WERI-Rb-1 (cell line): ENCODE measurements around the gene PTPRG.
A peak's percentile ranks its signal among the peaks of the same experiment; 100 is the strongest.

Experiments
- DNase-seq: peaks from one replicate; pipeline ENCODE4 v3.0.0-alpha.2; 2020
- H3K27ac ChIP-seq: fragments of 250-450 bp; sonication (Bioruptor Pico); 2 replicates; pipeline ENCODE4 v1.5.1; 2020; ENCODE audit warnings: mild to moderate bottlenecking, moderate library complexity
- H3K27me3 ChIP-seq: fragments of 250-450 bp; sonication (Bioruptor Pico); 2 replicates; pipeline ENCODE4 v1.5.1; 2021; ENCODE audit warnings: mild to moderate bottlenecking, low read depth, moderate library complexity; ENCODE audit not compliant: insufficient read depth, severe bottlenecking
- H3K36me3 ChIP-seq: fragments of 250-450 bp; sonication (Bioruptor Pico); 2 replicates; pipeline ENCODE4 v1.5.1; 2020; ENCODE audit warnings: mild to moderate bottlenecking, moderate library complexity
- H3K4me3 ChIP-seq: 2 replicates; pipeline ENCODE4 v1.5.1; 2011; ENCODE audit warnings: low read depth, mild to moderate bottlenecking, control low read depth, low read length
- H3K9me3 ChIP-seq: fragments of 250-450 bp; sonication (Bioruptor Pico); 2 replicates; pipeline ENCODE4 v1.5.1; 2021; ENCODE audit warnings: mild to moderate bottlenecking, moderate library complexity; ENCODE audit not compliant: severe bottlenecking
- TF ChIP-seq, protein P1 (sequence below): IDR thresholded peaks from 2 replicates; pipeline ENCODE4 v1.5.1; 2011; ENCODE audit warnings: low read depth, mild to moderate bottlenecking, control low read depth, inconsistent platforms, low read length

The PTPRG gene

DNA sequence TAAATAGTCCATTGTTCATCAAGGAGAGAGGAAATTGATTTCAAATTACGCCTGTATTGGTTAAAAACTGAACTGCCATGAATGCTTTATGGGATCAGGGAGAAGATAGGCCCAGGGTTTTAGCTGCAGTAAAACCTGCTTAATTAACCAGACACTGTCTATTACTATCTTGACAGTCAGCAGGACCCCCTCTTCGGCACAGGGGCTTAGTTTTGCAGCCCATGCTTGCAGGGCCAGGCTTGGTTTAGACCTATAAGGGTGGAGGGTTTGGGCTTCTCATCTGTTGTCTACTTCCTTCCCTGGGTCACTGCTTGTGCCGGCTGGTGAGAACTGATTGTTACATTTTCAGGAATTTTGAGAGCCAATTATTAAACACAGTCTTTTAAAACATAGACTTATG, 41.1 kb downstream of the PTPRG start:
- DNase-seq: no peak
- H3K36me3 ChIP-seq: peaks cover 25% of the 10 kb centered on the region
- TF ChIP-seq, protein P1, sequence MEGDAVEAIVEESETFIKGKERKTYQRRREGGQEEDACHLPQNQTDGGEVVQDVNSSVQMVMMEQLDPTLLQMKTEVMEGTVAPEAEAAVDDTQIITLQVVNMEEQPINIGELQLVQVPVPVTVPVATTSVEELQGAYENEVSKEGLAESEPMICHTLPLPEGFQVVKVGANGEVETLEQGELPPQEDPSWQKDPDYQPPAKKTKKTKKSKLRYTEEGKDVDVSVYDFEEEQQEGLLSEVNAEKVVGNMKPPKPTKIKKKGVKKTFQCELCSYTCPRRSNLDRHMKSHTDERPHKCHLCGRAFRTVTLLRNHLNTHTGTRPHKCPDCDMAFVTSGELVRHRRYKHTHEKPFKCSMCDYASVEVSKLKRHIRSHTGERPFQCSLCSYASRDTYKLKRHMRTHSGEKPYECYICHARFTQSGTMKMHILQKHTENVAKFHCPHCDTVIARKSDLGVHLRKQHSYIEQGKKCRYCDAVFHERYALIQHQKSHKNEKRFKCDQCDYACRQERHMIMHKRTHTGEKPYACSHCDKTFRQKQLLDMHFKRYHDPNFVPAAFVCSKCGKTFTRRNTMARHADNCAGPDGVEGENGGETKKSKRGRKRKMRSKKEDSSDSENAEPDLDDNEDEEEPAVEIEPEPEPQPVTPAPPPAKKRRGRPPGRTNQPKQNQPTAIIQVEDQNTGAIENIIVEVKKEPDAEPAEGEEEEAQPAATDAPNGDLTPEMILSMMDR: no peak
- no peaks in the 10 kb centered on the region for H3K27me3 ChIP-seq
- H3K4me3 ChIP-seq: no peak overlapping the region
- H3K9me3 ChIP-seq: no peaks in the 10 kb centered on the region
- H3K27ac ChIP-seq: no peak overlapping the region

DNA sequence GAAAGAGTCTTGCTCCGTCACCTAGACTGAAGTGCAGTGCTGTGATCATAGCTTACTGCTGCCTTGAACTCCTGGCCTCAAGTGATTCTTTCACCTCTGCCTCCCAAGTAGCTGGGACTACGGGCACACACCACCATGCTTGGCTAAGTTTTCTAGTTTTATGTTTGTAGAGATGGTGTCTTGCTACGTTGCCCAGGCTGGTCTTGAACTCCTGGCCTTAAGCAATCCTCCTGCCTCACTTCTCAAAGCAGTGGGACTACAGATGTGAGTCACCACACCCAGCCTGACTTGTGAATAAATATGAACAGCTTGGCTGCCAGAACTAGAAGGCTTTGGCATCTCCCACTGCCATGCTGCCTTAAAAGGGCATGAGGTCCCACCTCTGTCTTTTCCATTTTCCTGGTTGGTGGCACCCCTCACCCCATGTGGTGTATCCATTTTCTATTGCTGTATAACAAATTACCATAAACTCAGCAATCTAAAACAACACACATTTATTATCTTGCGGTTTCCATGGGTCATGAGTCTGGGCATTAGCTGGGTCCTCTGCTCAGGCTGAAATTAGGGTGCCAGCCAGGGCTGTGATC, 44.3 kb downstream of the PTPRG start:
- TF ChIP-seq, protein P1: no peak
- Histone ChIP-seq H3K27ac (no peak overlapping the region), H3K4me3 (no peak overlapping the region), H3K9me3 (no peaks in the 10 kb centered on the region), H3K27me3 (no peaks in the 10 kb centered on the region), H3K36me3 (peaks cover 25% of the 10 kb centered on the region)
- no peak for DNase-seq

DNA sequence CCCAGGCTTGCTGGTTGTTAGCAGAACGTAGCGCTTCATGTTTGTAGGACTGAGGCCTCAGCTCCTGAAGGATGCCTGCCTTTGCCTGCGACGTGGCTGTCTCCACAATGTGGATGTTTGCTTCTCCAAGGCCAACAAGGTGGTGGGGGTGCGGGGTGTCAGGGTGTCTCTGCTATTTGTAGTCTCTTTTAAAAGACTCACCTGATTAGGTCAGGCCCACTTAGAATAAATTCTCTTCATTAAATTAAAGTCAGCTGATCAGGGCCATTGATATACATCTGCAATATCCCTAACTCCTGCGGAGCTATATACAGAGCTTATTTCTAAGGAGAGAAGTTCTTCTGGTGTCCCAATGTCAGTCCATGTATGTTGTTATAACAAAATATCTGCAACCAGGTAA, 44.8 kb downstream of the PTPRG start:
- H3K27me3 ChIP-seq: no peaks in the 10 kb centered on the region
- TF ChIP-seq, protein P1: no peak
- DNase-seq: no peak
- H3K36me3 ChIP-seq: peaks cover 25% of the 10 kb centered on the region
- no peak overlapping the region for H3K27ac ChIP-seq
- H3K4me3 ChIP-seq: no peak overlapping the region
- no peaks in the 10 kb centered on the region for H3K9me3 ChIP-seq

DNA sequence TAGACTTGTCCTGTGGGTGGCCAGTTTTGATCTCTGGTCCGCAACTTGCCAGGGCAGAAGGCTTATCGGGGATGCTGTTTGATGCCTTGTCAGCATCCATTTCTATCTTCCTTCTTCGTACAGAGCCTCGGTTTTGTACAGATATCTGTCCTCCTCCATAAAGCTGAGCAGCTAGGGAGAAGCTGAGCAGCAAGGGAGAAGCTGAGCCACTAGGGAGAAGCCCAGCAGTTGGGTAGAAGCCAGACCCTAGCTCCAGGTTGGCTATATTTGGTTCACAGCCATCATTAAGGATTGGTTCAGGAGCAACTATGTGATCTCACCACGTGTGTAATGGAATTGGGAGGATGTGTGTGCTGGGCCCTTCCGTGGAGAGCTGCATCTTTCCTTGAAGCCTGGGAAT, 46.7 kb downstream of the PTPRG start:
- peaks cover 20% of the 10 kb centered on the region for H3K36me3 ChIP-seq
- no peak overlapping the region for H3K27ac ChIP-seq
- H3K4me3 ChIP-seq: no peak overlapping the region
- DNase-seq: no peak
- H3K9me3 ChIP-seq: no peaks in the 10 kb centered on the region
- H3K27me3 ChIP-seq: no peaks in the 10 kb centered on the region
- TF ChIP-seq, protein P1: no peak

DNA sequence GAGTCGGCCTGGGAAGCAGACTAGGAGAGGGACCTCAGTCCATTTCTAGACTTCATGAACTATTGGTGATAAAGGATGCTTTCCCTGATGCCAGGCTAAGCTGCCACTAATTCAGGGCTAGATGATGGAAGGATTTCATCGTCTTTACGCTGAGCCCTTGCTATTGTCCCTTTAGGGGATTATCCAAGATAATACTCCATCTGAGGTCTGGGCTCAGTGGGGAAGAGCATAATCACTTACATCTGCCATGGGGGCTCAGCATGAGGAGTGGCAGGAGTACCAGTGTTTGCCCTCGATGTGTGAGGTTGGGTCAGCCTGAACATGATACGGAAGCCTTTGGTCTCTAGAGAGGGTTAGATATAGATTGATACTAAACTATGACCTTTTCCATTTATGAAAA, 47.3 kb downstream of the PTPRG start:
- peaks cover 17% of the 10 kb centered on the region for H3K36me3 ChIP-seq
- H3K9me3 ChIP-seq: no peaks in the 10 kb centered on the region
- DNase-seq: peak; percentile 77
- H3K4me3 ChIP-seq: no peak overlapping the region
- H3K27me3 ChIP-seq: no peaks in the 10 kb centered on the region
- H3K27ac ChIP-seq: no peak overlapping the region; the same call in 1 of the 2 replicates
- TF ChIP-seq, protein P1: no peak

DNA sequence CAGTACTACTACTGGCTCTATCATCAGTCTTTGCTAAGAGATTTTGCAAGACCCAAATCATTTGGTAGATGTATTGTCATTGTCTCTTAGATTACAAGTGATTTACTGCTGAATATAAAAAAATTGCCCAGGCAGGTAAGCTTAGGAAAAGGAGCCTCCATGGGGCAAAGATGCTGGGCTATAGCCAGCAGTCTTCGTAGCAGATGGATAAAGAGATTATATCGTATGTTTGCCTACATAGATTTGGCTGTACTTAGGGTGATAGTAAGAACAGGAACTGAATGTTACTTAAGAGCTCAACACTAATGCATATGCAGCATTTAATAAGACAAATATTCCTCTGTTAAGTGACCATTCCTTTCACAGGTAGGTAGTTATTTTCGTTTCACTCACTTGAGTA, 48.9 kb downstream of the PTPRG start:
- no peak overlapping the region for H3K4me3 ChIP-seq
- peaks cover 13% of the 10 kb centered on the region for H3K36me3 ChIP-seq
- H3K27ac ChIP-seq: no peak overlapping the region
- DNase-seq: peak; percentile 39
- no peaks in the 10 kb centered on the region for H3K9me3 ChIP-seq
- TF ChIP-seq, protein P1: no peak
- H3K27me3 ChIP-seq: no peaks in the 10 kb centered on the region
